OCI-LY1 (cell line): Measurements from ENCODE around the gene MROH2A.

ENCODE experiments used
- H2AFZ ChIP-seq: fragments of 200-600 bp; sonication (generic), shearing (Covaris generic); 2 replicates; pipeline ENCODE4 v1.6.0; 2014; ENCODE audit warnings: antibody characterized with exemption, mild to moderate bottlenecking, low read length
- H3F3A ChIP-seq: fragments of 200-600 bp; sonication (generic), shearing (Covaris generic); 2 replicates; pipeline ENCODE4 v1.6.0; 2014; ENCODE audit warnings: mild to moderate bottlenecking, antibody characterized with exemption, low read length, moderate library complexity; ENCODE audit not compliant: insufficient read depth
- H3K27ac ChIP-seq: fragments of 200-600 bp; sonication (generic); 2 replicates; pipeline ENCODE4 v1.5.1; 2014; ENCODE audit warnings: low read length, mixed run types, mild to moderate bottlenecking, low read depth; ENCODE audit not compliant: poor library complexity, severe bottlenecking
- H3K27me3 ChIP-seq: fragments of 200-600 bp; sonication (generic); 2 replicates; pipeline ENCODE4 v1.6.0; 2014; ENCODE audit warnings: antibody characterized with exemption, mild to moderate bottlenecking, low read length, moderate library complexity; ENCODE audit not compliant: insufficient read depth
- H3K36me3 ChIP-seq: fragments of 200-600 bp; sonication (generic); 2 replicates; pipeline ENCODE4 v1.6.1; 2014; ENCODE audit warnings: mild to moderate bottlenecking, antibody characterized with exemption, low read length, moderate library complexity, mixed read lengths; ENCODE audit not compliant: insufficient read depth
- H3K4me1 ChIP-seq: fragments of 200-600 bp; sonication (generic); 2 replicates; pipeline ENCODE4 v1.5.1; 2014; ENCODE audit warnings: mild to moderate bottlenecking, low read length, moderate library complexity; ENCODE audit not compliant: insufficient read depth, severe bottlenecking
- H3K4me2 ChIP-seq: fragments of 200-600 bp; sonication (generic), shearing (Covaris generic); 2 replicates; pipeline ENCODE4 v1.6.1; 2014; ENCODE audit warnings: low read length
- H3K4me3 ChIP-seq: fragments of 200-600 bp; sonication (generic); 2 replicates; pipeline ENCODE4 v1.5.1; 2014; ENCODE audit warnings: low read length, low read depth, mild to moderate bottlenecking, mixed read lengths; ENCODE audit not compliant: poor library complexity, severe bottlenecking
- H3K79me2 ChIP-seq: fragments of 200-600 bp; shearing (Covaris generic); 2 replicates; pipeline ENCODE4 v1.6.1; 2016; ENCODE audit warnings: mixed run types, low read length, mixed read lengths; ENCODE audit not compliant: insufficient read depth
- H3K9ac ChIP-seq: fragments of 200-600 bp; sonication (generic), shearing (Covaris generic); 2 replicates; pipeline ENCODE4 v1.6.1; 2014; ENCODE audit warnings: mild to moderate bottlenecking, low read length, mixed read lengths
- H3K9me2 ChIP-seq: fragments of 200-600 bp; sonication (generic), shearing (Covaris generic); 2 replicates; pipeline ENCODE4 v1.6.1; 2014; ENCODE audit warnings: low read depth, mild to moderate bottlenecking, low read length, mixed read lengths
- H3K9me3 ChIP-seq: fragments of 200-600 bp; shearing (Covaris generic); 2 replicates; pipeline ENCODE4 v1.6.1; 2014; ENCODE audit warnings: low read length, mixed read lengths
- H4K20me1 ChIP-seq: fragments of 200-600 bp; sonication (generic), shearing (Covaris generic); 2 replicates; pipeline ENCODE4 v1.6.0; 2016; ENCODE audit warnings: mild to moderate bottlenecking, low read length; ENCODE audit not compliant: insufficient read depth
- CTCF ChIP-seq: fragments of 200-600 bp; sonication (generic), shearing (Covaris generic); IDR thresholded peaks from 2 replicates; pipeline ENCODE4 v1.5.1; 2017; ENCODE audit warnings: mild to moderate bottlenecking, antibody characterized with exemption, low read length, moderate library complexity, mixed read lengths
- EZH2 ChIP-seq: fragments of 200-600 bp; sonication (generic), shearing (Covaris generic); IDR thresholded peaks from 2 replicates; pipeline ENCODE4 v1.8.0; 2017; ENCODE audit warnings: borderline replicate concordance, mixed run types, mild to moderate bottlenecking, antibody characterized with exemption, low read length, moderate library complexity, mixed read lengths

MROH2A gene

GRCh38 chr2:233818639-233819621, 40.8 kb downstream of the MROH2A start:
- H4K20me1 ChIP-seq: no peaks in the 10 kb centered on the region
- no peaks in the 10 kb centered on the region for H3K9me3 ChIP-seq
- H3K27ac ChIP-seq: no peak overlapping the region
- no peak overlapping the region for H3K4me3 ChIP-seq
- no peak overlapping the region for H2AFZ ChIP-seq
- H3K27me3 ChIP-seq: peaks cover 9% of the 10 kb centered on the region; the same call in 1 of the 2 replicates
- H3F3A ChIP-seq: no peaks in the 10 kb centered on the region
- no peak overlapping the region for H3K4me2 ChIP-seq
- H3K79me2 ChIP-seq: no peaks in the 10 kb centered on the region
- no peaks in the 10 kb centered on the region for H3K36me3 ChIP-seq
- TF ChIP-seq CTCF (no peak), EZH2 (no peak)
- no peak overlapping the region for H3K9ac ChIP-seq
- H3K4me1 ChIP-seq: no peaks in the 10 kb centered on the region
- no peaks in the 10 kb centered on the region for H3K9me2 ChIP-seq

- Histone ChIP-seq H3K27ac (no peak overlapping the region), H3K27me3 (peaks cover 9% of the 10 kb centered on the region; the same call in 1 of the 2 replicates), H3K4me3 (no peak overlapping the region), H2AFZ (no peak overlapping the region), H4K20me1 (no peaks in the 10 kb centered on the region), H3K36me3 (no peaks in the 10 kb centered on the region), H3K4me2 (no peak overlapping the region), H3K9me2 (no peaks in the 10 kb centered on the region), H3K9me3 (no peaks in the 10 kb centered on the region), H3K9ac (no peak overlapping the region), H3K4me1 (no peaks in the 10 kb centered on the region), H3K79me2 (no peaks in the 10 kb centered on the region), H3F3A (no peaks in the 10 kb centered on the region)
- TF ChIP-seq CTCF (no peak), EZH2 (no peak)
Observed at GRCh38 chr2:233819884-233820773, 42.0 kb downstream of the MROH2A start.

- H3K4me2 ChIP-seq: no peak overlapping the region
- no peaks in the 10 kb centered on the region for H3K36me3 ChIP-seq
- H3K9me3 ChIP-seq: no peaks in the 10 kb centered on the region
- no peak overlapping the region for H3K9ac ChIP-seq
- no peaks in the 10 kb centered on the region for H3F3A ChIP-seq
- H3K27ac ChIP-seq: no peak overlapping the region
- no peaks in the 10 kb centered on the region for H4K20me1 ChIP-seq
- H3K79me2 ChIP-seq: no peaks in the 10 kb centered on the region
- H3K9me2 ChIP-seq: no peaks in the 10 kb centered on the region
- H3K4me3 ChIP-seq: no peak overlapping the region
- TF ChIP-seq CTCF (no peak), EZH2 (no peak)
- H3K4me1 ChIP-seq: no peaks in the 10 kb centered on the region
- H3K27me3 ChIP-seq: peaks cover 9% of the 10 kb centered on the region; the same call in 1 of the 2 replicates
- H2AFZ ChIP-seq: no peak overlapping the region
Observed at GRCh38 chr2:233820774-233821105, 42.6 kb downstream of the MROH2A start.
